GM06990 (cell line): ENCODE data around the gene DMD.
"Not testable (repeated sequence)": the region's sequence is repeated elsewhere in the genome, so short reads cannot be mapped to it uniquely, and the experiment has no call there.

Experiments
- DNase-seq: peaks from one replicate; pipeline ENCODE4 v3.0.0-alpha.2; 2011; ENCODE audit not compliant: insufficient read length; ENCODE audit errors: extremely low read depth
- H3K27me3 ChIP-seq: replicated peaks from 2 replicates; pipeline ENCODE4 v1.6.0; 2011; ENCODE audit warnings: low read length; ENCODE audit not compliant: control insufficient read depth, insufficient read depth
- H3K36me3 ChIP-seq: 2 replicates; pipeline ENCODE4 v1.5.1; 2011; ENCODE audit warnings: low read length; ENCODE audit not compliant: control insufficient read depth, insufficient read depth
- H3K4me3 ChIP-seq: replicated peaks from 2 replicates; pipeline ENCODE4 v1.5.1; 2011; ENCODE audit warnings: low read depth, mild to moderate bottlenecking, control low read depth, low read length
- CTCF ChIP-seq: IDR thresholded peaks from 2 replicates; pipeline ENCODE4 v1.5.1; 2011; ENCODE audit warnings: low read length, control low read depth, mild to moderate bottlenecking, inconsistent platforms; ENCODE audit not compliant: insufficient read depth, poor library complexity, severe bottlenecking

Gene DMD

GRCh38 chrX:33106737-33107136 lies 104.6 kb downstream of the DMD start:
- no peak for DNase-seq
- no peak for TF ChIP-seq CTCF
- Histone ChIP-seq H3K27me3 (no peaks in the 10 kb centered on the region), H3K36me3 (no peaks in the 10 kb centered on the region), H3K4me3 (no peak overlapping the region)

GRCh38 chrX:33095079-33095478 lies 116.3 kb downstream of the DMD start:
- no peak for TF ChIP-seq CTCF
- Histone ChIP-seq H3K36me3 (no peaks in the 10 kb centered on the region), H3K27me3 (no peaks in the 10 kb centered on the region), H3K4me3 (no peak overlapping the region)
- no peak for DNase-seq

GRCh38 chrX:33087411-33087810 lies 123.9 kb downstream of the DMD start:
- no peak for DNase-seq
- Histone ChIP-seq H3K36me3 (no peaks in the 10 kb centered on the region), H3K27me3 (no peaks in the 10 kb centered on the region), H3K4me3 (no peak overlapping the region)
- TF ChIP-seq CTCF, result no peak

GRCh38 chrX:33086886-33087285 lies 124.5 kb downstream of the DMD start:
- H3K36me3 ChIP-seq, result no peaks in the 10 kb centered on the region
- H3K4me3 ChIP-seq, result no peak overlapping the region
- DNase-seq, result no peak
- no peaks in the 10 kb centered on the region for H3K27me3 ChIP-seq
- TF ChIP-seq CTCF, result no peak

GRCh38 chrX:33082371-33082770 lies 129.0 kb downstream of the DMD start:
- no peaks in the 10 kb centered on the region for H3K36me3 ChIP-seq
- H3K4me3 ChIP-seq, result no peak overlapping the region
- no peak for TF ChIP-seq CTCF
- no peak for DNase-seq
- no peaks in the 10 kb centered on the region for H3K27me3 ChIP-seq

GRCh38 chrX:33078273-33078672 lies 133.1 kb downstream of the DMD start:
- no peaks in the 10 kb centered on the region for H3K27me3 ChIP-seq
- H3K36me3 ChIP-seq, result no peaks in the 10 kb centered on the region
- TF ChIP-seq CTCF, result no peak
- no peak for DNase-seq
- no peak overlapping the region for H3K4me3 ChIP-seq

GRCh38 chrX:33073660-33074059 lies 137.7 kb downstream of the DMD start:
- not testable (repeated sequence) for H3K27me3 ChIP-seq, H3K4me3 ChIP-seq, DNase-seq

More at GRCh38 chrX:33073660-33074059, 137.7 kb downstream of the DMD start:
- not testable (repeated sequence) for H3K36me3 ChIP-seq
